Subcutaneous abdominal adipose tissue (tissue), 5 donors: ENCODE results near the gene TRMT2B.
"Not testable (repeated sequence)": the region's sequence is repeated elsewhere in the genome, so short reads cannot be mapped to it uniquely, and the experiment has no call there.

Experiments used
- H3K27ac ChIP-seq: one replicate; pipeline ENCODE4 v1.7.0; 2013; ENCODE audit warnings: low read depth, mild to moderate bottlenecking, inconsistent platforms, low read length, moderate library complexity
- H3K27me3 ChIP-seq, 5 donors: one replicate each; pipeline ENCODE4 v1.7.0; 2013; ENCODE audit warnings: low read length in 5 of 5, inconsistent platforms in 1 of 5; ENCODE audit not compliant: control insufficient read depth in 5 of 5, insufficient read depth in 4 of 5
- H3K36me3 ChIP-seq, 5 donors: one replicate each; pipeline ENCODE4 v1.7.0; 2013; ENCODE audit warnings: low read length in 5 of 5; ENCODE audit not compliant: control insufficient read depth in 5 of 5, insufficient read depth in 5 of 5
- H3K4me1 ChIP-seq, 5 donors: one replicate each; pipeline ENCODE4 v1.7.0; 2013; ENCODE audit warnings: low read length in 5 of 5, mild to moderate bottlenecking in 3 of 5, moderate library complexity in 1 of 5; ENCODE audit not compliant: control insufficient read depth in 5 of 5, insufficient read depth in 5 of 5
- H3K4me3 ChIP-seq, 5 donors: one replicate each; pipeline ENCODE4 v1.7.0; 2013; ENCODE audit warnings: low read length in 5 of 5, low read depth in 1 of 5
- H3K9ac ChIP-seq, 5 donors: one replicate each; pipeline ENCODE4 v1.7.0; 2013; ENCODE audit warnings: low read length in 5 of 5, mild to moderate bottlenecking in 4 of 5, moderate library complexity in 3 of 5
- H3K9me3 ChIP-seq, 5 donors: one replicate each; pipeline ENCODE4 v1.7.0; 2013; ENCODE audit warnings: low read length in 5 of 5; ENCODE audit not compliant: control insufficient read depth in 5 of 5
- donor health status: healthy.
- donor health status: healthy.
- donor health status: healthy.
- donor health status: healthy.
- donor health status: healthy.

The TRMT2B gene

DNA sequence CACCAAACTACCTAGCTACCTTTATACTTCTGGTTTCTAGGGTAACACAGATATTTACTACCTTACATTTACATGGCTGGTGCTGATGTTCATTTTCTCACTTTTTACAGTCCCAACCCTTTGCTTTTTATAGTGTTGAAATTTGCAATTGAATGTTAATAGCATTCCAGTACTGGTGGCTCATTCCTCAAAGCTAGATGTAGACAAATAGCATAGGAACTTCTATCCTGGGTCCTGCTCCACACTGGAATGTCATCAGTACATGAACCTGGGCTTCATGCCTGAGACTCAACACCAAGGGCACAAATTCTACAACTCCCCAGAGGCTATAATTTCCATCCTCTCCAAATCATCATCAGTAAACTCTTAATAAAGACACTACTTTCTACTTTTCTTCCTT, 10.3 kb upstream of the TRMT2B start:
- peaks cover 0 to 4% (median 3%) of the 10 kb centered on the region in 5 donors for H3K27me3 ChIP-seq
- no peaks in the 10 kb centered on the region for H3K36me3 ChIP-seq
- H3K9ac ChIP-seq, result no peak overlapping the region
- no peaks in the 10 kb centered on the region for H3K9me3 ChIP-seq
- H3K4me3 ChIP-seq, result no peak overlapping the region
- no peaks in the 10 kb centered on the region for H3K4me1 ChIP-seq
- H3K27ac ChIP-seq, result no peak overlapping the region

DNA sequence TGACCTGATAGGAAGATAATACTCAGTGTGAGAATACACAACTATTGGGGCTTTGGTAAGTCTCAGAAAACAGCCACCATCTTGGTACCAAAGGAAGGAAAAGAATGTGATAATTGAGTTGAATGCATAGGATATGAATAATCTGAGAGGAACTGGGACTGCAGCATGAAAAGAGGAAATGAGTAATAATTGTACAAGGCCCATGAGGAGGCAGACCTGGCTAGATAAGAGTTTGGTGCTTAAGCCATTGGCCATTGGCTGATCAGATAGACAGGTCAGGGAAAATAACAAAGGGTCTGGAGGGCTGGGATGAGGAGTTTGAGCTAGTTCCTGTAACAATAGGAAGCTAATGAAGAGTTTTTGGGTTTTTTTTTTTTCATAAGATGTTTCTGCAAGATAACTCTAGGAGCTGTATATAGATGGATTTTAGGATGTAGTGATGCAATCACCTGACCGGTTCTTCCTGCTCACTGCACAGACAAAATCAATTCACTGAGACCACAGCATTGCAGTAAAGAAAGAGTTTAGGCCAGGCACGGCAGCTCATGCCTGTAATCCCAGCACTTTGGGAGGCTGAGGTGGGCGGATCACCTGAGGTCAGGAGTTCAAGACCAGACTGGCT, 5.3 kb upstream of the TRMT2B start:
- no peak overlapping the region for H3K27ac ChIP-seq
- H3K4me1 ChIP-seq, result peaks cover 0 to 3% (median 0%) of the 10 kb centered on the region in 5 donors
- no peaks in the 10 kb centered on the region for H3K36me3 ChIP-seq
- no peak overlapping the region for H3K4me3 ChIP-seq
- H3K9me3 ChIP-seq, result no peaks in the 10 kb centered on the region
- H3K9ac ChIP-seq, result no peak overlapping the region
- H3K27me3 ChIP-seq, result peaks cover 0 to 4% (median 3%) of the 10 kb centered on the region in 5 donors

DNA sequence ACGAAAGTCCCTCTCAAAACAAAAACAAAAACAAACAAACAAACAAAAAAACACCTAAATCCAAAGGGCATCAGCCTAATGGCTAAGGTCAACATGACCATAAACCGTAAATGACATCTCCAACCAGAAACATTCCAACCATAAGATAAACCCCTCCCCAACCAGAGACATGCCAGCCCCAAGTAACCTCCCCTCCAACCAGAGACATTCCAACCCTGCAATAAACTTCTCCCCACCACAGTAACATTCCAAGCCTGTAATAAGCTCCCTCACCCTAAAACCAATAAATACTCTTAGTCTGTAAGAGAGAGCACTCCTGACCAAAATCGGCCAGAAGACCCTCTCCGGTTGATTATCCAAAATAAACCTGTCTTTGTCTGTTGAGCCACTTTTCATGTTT, 4.6 kb upstream of the TRMT2B start:
- not testable (repeated sequence) for H3K4me1 ChIP-seq, H3K36me3 ChIP-seq, H3K27me3 ChIP-seq, H3K27ac ChIP-seq, H3K9ac ChIP-seq, H3K4me3 ChIP-seq, H3K9me3 ChIP-seq

DNA sequence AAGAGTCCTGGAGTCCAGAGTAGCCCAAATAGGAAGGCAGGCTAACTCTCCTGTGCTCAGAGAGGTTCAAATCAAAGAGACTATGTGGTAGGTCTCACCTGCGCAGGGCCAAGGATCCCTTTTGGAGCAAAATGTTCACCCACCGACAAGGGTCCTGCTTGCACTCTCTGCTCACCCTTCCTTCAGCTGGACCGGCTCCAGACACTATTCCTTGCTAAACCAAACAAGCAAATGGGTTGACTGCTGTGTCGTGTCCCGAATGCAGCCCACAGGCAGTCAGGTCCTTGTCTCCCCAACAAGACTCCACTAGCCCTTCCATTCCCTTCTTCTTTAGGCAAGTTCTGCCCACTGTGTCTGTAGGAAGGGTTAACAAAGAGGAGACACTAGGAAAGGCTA, 760 bp downstream of the TRMT2B start:
- Histone ChIP-seq H3K36me3 (no peaks in the 10 kb centered on the region), H3K9me3 (no peaks in the 10 kb centered on the region), H3K27me3 (peaks cover 0 to 2% (median 0%) of the 10 kb centered on the region in 5 donors), H3K4me3 (peak overlapping the region; percentile 59 to 88 (median 75)), H3K4me1 (peaks cover 0 to 9% (median 5%) of the 10 kb centered on the region in 5 donors), H3K9ac (peak overlapping the region; percentile 53 to 74 (median 59)), H3K27ac (peak overlapping the region; percentile 75)

DNA sequence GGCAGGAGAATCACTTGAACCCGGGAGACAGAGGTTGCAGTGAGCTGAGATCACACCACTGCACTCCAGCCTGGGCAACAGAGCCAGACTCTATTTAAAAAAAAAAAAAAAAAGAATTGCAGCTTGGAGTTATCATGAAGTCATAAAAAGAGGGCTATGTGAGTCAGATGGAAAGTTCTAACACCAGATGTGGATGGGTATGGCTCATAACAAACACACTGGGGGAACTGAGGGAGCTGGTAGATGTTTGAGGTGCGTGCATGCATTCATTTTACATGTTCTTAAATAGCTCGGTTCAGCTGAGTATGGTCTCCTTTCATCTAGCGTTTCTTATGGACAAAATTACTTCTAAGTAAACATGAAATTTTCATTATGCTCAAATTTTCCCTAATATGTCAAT, 11.7 kb downstream of the TRMT2B start:
- Histone ChIP-seq H3K27ac (no peak overlapping the region), H3K36me3 (peaks cover 13 to 43% (median 18%) of the 10 kb centered on the region in 5 donors), H3K27me3 (no peaks in the 10 kb centered on the region), H3K4me3 (no peak overlapping the region), H3K9ac (no peak overlapping the region), H3K4me1 (no peaks in the 10 kb centered on the region), H3K9me3 (no peaks in the 10 kb centered on the region)

DNA sequence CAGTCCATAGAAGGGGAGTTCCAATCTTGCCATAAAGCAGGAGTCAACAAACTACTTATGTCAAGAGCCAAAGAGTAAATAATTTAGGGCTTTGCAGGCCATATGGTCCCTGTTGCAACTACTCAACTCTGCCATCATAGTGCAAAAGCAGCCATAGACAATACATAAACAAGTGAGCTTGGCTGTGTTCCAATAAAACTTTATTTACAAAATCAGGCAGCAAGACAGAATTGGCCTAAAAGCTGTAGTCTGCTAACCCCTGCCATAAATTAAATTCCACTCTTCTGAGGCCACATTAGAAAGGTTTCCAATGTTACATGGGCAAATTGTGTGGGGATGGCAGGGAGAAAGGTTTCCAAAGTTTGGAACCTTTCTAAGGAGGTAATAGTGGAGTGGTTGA, 14.7 kb downstream of the TRMT2B start:
- Histone ChIP-seq H3K27ac (no peak overlapping the region), H3K9me3 (no peaks in the 10 kb centered on the region), H3K9ac (no peak overlapping the region), H3K4me1 (no peaks in the 10 kb centered on the region), H3K4me3 (no peak overlapping the region), H3K36me3 (peaks cover 15 to 46% (median 19%) of the 10 kb centered on the region in 5 donors), H3K27me3 (no peaks in the 10 kb centered on the region)

DNA sequence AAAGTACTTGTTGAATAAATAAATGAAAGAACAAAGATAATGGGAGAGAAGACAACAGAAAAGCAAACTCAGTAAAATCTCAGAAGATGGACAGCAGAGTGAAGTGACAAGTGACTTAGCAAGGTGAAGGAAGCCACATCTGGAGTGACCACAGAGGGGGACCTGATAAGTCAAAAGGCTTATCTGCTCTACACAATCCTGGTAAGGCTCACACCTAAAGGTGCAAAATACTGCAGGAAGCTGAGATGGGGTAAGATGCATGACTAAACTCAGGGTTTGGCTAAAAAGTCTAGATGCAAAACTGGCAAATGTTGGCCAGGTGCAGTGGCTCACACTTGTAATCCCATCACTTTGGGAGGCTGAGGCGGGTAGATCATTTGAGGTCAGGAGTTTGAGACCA, 22.2 kb downstream of the TRMT2B start:
- no peaks in the 10 kb centered on the region for H3K4me1 ChIP-seq
- no peak overlapping the region for H3K4me3 ChIP-seq
- no peak overlapping the region for H3K9ac ChIP-seq
- H3K27me3 ChIP-seq, result peaks cover 0 to 3% (median 0%) of the 10 kb centered on the region in 5 donors
- H3K36me3 ChIP-seq, result peaks cover 0 to 24% (median 7%) of the 10 kb centered on the region in 5 donors
- no peak overlapping the region for H3K27ac ChIP-seq
- no peaks in the 10 kb centered on the region for H3K9me3 ChIP-seq

DNA sequence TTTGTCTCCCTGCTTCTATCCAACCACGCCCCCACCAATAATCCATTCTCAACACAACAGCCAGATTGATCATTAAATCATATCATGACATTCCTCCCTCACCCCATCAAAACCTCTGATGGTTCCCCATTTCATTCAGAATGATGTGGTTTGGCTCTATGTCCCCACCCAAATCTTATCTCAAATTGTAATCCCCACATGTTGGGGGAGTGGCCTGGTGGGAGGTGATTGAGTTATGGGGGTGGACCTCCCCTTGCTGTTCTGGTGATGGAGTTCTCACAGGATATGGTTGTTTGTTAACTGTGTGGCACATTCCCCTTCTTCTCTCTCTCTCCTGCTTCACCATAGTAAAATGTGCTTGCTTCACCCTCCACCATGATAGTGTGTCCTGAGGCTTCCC, 23.3 kb downstream of the TRMT2B start:
- Histone ChIP-seq H3K27me3 (peaks cover 0 to 3% (median 0%) of the 10 kb centered on the region in 5 donors), H3K27ac (no peak overlapping the region), H3K4me1 (no peaks in the 10 kb centered on the region), H3K9me3 (no peaks in the 10 kb centered on the region), H3K9ac (no peak overlapping the region), H3K4me3 (no peak overlapping the region), H3K36me3 (peaks cover 0 to 29% (median 7%) of the 10 kb centered on the region in 5 donors)

DNA sequence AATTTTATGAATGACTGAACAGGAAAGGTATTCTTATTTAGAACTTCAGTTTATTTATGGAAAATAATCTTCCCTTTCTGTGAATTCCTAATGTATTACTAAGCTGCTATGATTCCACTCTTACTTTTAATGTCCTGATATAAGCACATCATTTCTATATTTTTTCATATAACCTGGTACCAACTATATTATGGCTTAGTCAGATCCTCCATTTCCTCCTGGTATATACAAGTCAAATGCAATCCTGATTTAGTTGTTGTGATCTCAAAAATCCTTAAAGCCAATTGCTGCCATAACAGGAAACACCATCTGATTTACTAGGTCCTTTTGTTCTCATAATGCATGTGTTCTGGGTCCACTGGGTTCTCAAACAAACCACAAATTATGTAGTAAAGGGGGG, 26.8 kb downstream of the TRMT2B start:
- Histone ChIP-seq H3K4me1 (no peaks in the 10 kb centered on the region), H3K9ac (no peak overlapping the region), H3K36me3 (peaks cover 6 to 46% (median 17%) of the 10 kb centered on the region in 5 donors), H3K27me3 (peaks cover 0 to 6% (median 0%) of the 10 kb centered on the region in 5 donors), H3K4me3 (no peak overlapping the region), H3K27ac (no peak overlapping the region), H3K9me3 (no peaks in the 10 kb centered on the region)

DNA sequence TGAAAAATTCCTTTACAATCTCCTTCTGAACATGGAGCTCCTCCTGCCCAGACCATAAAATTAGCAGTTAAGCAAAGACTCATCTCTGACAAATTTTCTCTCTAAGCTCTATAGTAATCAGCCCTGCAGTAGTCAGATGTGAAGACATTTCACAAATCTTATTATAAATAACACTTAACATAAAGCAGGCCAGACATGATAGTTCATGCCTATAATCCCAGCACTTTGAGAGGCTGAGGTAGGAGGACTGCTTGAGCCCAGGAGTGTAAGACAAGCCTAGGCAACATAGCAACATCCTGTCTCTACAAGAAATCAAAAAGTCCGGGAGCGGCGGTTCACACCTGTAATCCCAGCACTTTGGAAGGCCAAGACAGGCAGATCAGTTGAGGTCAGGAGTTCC, 29.9 kb downstream of the TRMT2B start:
- Histone ChIP-seq H3K27ac (no peak overlapping the region), H3K4me1 (no peaks in the 10 kb centered on the region), H3K9ac (no peak overlapping the region), H3K27me3 (peaks cover 0 to 10% (median 0%) of the 10 kb centered on the region in 5 donors), H3K4me3 (no peak overlapping the region), H3K36me3 (peaks cover 13 to 48% (median 21%) of the 10 kb centered on the region in 5 donors), H3K9me3 (peaks cover 0 to 2% (median 0%) of the 10 kb centered on the region in 5 donors)
